Measurements from ENCODE around the gene OR5H15.
"Not testable (repeated sequence)": the region's sequence is repeated elsewhere in the genome, so short reads cannot be mapped to it uniquely, and the experiment has no call there.

Gene OR5H15

GRCh38 chr3:98166396-98166795, at the start of gene OR5H15:
Gene OR5H15 (plus strand): TSS chr3:98166696. CDS start chr3:98168700, 2,004 bp downstream.
- DNase-seq, result no peak

DNA sequence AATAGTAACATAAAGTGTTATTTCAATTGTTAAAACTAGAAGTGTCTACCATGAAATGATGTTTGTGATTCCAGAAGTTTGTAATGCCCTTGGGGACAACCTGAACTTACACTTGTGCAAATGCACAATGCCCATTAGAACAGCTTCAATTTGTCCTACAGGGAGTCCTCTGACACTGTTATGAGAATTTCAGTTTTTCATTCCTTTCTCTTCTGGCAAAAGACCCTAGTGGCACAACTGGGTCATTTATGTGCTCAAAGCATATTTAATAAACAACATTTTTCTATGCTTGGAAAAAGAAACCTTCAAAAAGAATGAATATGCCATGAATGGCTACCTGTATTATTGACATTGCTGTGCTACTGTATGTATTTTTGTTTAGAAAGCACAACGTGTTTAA, 36.1 kb upstream of the OR5H15 start, which contains the start of gene OR5H1:
Gene OR5H1 (plus strand): TSS at position 301 of the 400 bp plus-strand sequence. CDS start 1,977 bp downstream, outside the sequence.
- no peak for DNase-seq

DNA sequence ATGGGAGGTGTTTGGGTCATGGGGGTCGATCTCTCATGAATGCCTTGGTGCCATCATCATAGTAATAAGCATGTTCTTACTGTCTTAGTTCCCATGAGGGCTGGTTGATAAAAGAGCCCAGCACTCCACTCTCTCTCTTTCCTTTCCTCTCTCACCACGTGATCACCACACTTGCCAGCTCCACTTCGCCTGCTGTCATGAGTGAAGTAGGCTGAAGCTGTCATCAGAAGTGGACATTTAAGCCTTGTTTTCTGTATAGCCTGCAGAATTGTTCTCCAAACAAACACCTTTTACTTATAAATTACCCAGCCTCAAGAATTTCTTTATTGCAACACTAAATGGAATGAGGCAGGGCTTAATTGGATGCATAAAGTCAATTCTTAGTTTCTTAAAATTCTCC, 29.9 kb upstream of the OR5H15 start:
- no peak for DNase-seq

DNA sequence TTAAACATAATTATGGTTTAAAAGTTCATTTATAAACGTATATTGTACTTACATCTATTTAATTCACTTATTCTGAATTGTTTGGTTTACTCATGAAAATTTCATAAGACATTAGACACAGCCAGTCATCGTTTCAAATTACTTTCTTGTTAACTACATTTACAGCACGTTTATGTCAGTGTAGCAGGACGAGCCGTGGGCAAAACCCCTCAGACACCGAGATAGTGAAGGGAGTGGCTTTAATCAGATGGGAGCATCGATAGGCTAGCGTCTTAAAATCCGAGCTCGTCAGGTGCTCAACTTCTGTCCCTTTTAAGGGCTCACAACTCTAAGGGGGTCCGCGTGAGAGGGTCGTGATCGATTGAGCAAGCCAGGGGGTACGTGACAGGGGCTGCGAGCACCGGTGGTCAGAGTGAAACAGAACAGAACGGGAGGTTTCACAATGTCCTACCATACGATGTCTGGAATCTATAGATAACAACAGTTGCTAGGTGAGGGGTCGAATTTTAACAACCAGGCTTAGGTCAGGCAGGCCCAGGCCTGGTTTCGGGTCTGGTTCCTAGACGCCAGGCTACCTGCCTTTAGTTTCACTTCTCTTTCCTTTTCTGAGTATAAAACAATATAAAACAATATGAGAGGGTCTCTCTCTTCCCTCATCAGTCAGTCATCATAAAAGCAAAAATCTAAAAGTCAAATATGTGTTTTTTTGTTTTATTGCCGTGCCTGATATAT, 28.5 kb upstream of the OR5H15 start:
- not testable (repeated sequence) for DNase-seq

- no peak for DNase-seq
These were observed 26.0 kb upstream of the OR5H15 start for GRCh38 chr3:98140531-98140930.

DNA sequence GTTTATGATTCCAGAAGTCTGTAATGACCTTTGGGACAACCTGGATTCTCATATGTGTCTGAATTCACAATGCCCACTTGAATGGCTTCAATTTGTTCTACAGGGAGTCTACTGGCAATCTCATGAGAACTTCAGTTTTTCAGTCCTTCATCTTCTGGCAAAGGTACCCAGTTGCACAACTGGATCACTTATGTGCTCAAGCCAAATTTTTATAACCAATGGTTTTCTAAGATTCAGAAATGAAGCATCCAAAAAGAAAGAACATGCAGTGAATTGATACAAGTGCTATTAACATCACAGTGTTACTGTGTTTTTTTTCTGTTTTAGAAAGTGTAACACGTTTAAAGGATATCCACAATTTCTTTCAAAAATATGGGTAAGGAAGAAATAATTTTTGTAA, 19.3 kb upstream of the OR5H15 start, which contains the start of gene OR5H14:
Gene OR5H14 (plus strand): TSS at position 301 of the 400 bp plus-strand sequence. CDS start 1,907 bp downstream, outside the sequence.
- DNase-seq, result no peak

- DNase-seq, result no peak
These were observed 17.7 kb upstream of the OR5H15 start for GRCh38 chr3:98148751-98149150.

GRCh38 chr3:98149456-98149855, 17.0 kb upstream of the OR5H15 start:
- not testable (repeated sequence) for DNase-seq

DNA sequence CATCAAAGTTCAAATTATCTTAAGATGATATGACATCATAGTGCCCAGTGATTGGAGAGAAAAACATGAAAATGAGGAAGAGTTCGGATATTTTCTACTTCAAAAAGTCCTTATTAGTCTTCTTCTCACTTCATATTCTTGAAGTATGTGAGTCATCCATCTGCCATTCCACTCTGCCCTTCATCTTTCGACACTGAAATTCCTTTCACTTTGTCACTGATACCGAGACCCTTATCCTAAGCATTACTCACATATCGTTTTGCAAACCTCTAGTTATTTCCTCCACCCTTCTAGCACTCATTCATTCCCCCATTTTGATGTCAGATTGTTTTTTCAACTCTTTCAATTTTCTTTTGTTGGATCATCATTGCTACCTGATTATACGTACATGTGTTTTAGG, 15.3 kb upstream of the OR5H15 start:
- no peak for DNase-seq

GRCh38 chr3:98171071-98171470, 4.6 kb downstream of the OR5H15 start:
- no peak for DNase-seq

DNA sequence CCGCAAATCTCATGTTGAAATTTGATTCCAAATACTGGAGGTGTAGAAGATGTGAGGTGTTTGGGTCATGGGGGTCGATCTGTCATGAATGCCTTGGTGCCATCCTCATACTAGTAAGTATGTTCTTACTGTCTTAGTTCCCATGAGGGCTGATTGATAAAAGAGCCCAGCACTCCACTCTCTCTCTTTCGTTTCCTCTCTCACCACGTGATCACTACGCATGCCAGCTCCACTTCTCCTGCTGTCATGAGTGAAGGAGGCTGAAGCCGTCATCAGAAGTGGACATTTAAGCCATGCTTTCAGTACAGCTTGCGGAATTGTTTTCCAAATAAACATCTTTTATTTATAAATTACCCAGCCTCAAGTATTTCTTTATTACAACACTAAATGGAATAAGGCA, 6.1 kb downstream of the OR5H15 start:
- DNase-seq, result no peak

GRCh38 chr3:98180319-98180890, 13.9 kb downstream of the OR5H15 start:
- no peak for DNase-seq

DNA sequence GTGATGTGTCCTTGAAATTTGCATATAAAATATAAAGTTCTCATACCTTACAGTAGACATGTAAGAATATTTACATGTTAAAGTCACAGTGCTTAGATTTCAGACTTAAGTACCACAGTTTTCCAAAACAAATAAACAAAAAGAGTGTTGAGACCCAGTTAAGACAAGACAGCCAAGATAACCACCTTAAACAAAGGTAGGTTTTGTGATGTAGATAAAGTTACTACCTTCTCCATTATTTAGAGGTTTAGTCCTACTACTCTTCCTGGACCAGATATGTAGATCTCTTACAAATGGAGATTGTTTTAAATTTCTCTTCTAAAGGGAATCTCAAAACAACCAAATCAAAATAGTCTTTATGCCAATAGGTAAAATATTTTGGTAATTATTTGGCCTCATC, 15.7 kb downstream of the OR5H15 start:
- no peak for DNase-seq

DNA sequence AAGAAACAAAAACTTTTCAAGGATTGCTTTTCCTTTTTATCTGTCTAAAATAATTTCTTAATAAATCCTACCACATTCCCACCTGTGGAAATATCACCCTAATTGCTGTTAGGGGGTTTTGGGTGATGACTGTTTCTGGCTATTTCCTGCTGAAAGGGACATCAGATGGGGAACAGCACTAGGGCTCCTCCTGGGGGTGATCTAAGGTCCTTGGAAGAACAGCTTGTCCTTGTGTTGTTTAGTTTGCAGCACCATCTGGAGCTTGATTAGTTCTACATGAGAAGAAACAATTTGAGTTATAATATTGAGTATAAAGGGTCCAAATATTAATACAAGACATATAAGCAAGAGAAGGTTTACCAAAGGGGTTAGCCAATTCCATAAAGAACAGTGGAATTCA, 18.7 kb downstream of the OR5H15 start:
- DNase-seq, result no peak

DNA sequence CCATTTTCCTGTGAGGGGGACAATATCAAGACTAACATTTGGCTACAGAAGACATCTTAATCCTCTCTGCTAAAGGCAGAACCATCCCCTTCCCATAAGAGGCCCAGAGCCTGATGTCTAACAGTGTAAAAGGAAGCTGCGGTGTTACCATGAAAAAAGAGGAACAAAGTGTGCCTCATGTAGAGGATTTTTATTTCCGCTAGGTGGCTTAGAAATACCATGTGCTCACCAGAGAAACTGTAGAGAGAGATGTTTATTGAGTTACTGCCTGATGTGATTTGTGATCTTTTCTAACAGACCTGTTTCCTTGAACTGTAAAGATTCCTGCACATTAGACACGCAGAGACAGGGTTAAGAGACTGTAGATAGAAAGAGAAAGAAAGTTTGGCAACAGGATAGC, 22.0 kb downstream of the OR5H15 start:
- DNase-seq, result peak; percentile 2 to 38

GRCh38 chr3:98190911-98191310, 24.4 kb downstream of the OR5H15 start:
- DNase-seq, result not testable (repeated sequence)

- not testable (repeated sequence) for DNase-seq
These were observed 29.8 kb downstream of the OR5H15 start for GRCh38 chr3:98196293-98196692.

DNA sequence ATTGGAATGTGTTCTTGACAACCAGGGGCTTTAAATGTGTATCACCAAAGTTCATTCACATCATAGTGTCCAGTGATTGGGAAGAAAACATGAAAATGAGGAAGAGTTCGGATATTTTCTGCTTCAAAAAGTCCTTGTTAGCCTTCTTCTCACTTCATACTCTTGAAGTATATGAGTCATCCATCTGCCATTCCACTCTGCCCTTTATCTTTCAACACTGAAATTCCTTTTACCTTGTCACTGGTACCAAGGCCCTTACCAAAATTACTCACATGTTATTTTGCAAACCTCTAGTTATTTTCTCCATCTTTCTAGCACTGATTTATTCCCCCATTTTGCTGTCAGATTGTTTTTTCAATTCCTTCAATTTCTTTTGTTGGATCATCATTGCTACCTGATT, 32.5 kb downstream of the OR5H15 start:
- no peak for DNase-seq

DNA sequence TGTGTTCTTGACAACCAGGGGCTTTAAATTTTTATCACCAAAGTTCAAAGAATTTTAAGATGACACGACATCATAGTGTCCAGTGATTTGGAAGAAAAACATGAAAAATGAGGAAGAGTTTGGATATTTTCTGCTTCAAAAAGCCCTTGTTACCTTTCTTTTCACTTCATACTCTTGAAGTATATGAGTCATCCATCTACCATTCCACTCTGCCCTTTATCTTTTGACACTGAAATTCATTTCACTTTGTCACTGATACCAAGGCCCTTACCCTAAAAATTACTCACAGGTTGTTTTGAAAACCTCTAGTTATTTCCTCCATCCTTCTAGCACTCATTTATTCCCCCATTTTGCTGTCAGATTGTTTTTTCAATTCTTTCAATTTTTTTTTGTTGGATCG, 42.7 kb downstream of the OR5H15 start:
- no peak for DNase-seq

- DNase-seq, result no peak
These were observed 46.8 kb downstream of the OR5H15 start for GRCh38 chr3:98213276-98213675.

- DNase-seq, result no peak
These were observed 48.6 kb downstream of the OR5H15 start for GRCh38 chr3:98215051-98215450.

All from CD4-positive, alpha-beta T cell treated with Interferon alpha-2 for 1 hour (primary cell).